Astrocyte of the cerebellum (primary cell): ENCODE data around the gene TATDN2.

Experiments used
- DNase-seq: peaks from one replicate; pipeline ENCODE4 v3.0.0-alpha.2; 2011; ENCODE audit warnings: low read depth
- H3K4me3 ChIP-seq: 2 replicates; pipeline ENCODE4 v1.5.1; 2011; ENCODE audit warnings: mild to moderate bottlenecking, low read depth, low read length, moderate library complexity
- CTCF ChIP-seq: IDR thresholded peaks from 2 replicates; pipeline ENCODE4 v1.5.1; 2012; ENCODE audit warnings: low read length, low read depth, moderate library complexity, mild to moderate bottlenecking; ENCODE audit errors: missing control alignments
- in situ Hi-C: cut with HindIII; loops from 2 replicates; pipeline ENCODE4 v1.10.0; 2017; ENCODE audit warnings: low sequenced_read_pairs

Gene TATDN2

GRCh38 chr3:10245081-10245712, 3.1 kb upstream of the TATDN2 start:
- no peak for TF ChIP-seq CTCF
- in situ Hi-C loops, result loop anchor here (5.0 to 10.0 kb wide), 2 partner anchors 83 to 190 kb away; partner anchors contain the start of gene IRAK2
- DNase-seq, result no peak
- H3K4me3 ChIP-seq, result no peak overlapping the region

GRCh38 chr3:10247679-10248183, 528 bp upstream of the TATDN2 start:
- in situ Hi-C loops, result loop anchor here (5.0 to 10.0 kb wide), 2 partner anchors 85 to 193 kb away; partner anchors contain the start of gene IRAK2
- no peak for DNase-seq
- TF ChIP-seq CTCF, result no peak
- peak overlapping the region; percentile 57 for H3K4me3 ChIP-seq

GRCh38 chr3:10248984-10249748, 907 bp downstream of the TATDN2 start:
- peak overlapping the region; percentile 57 for H3K4me3 ChIP-seq
- no peak for TF ChIP-seq CTCF
- DNase-seq, result no peak
- in situ Hi-C loops, result loop anchor here (5.0 to 10.0 kb wide), 2 partner anchors 87 to 194 kb away; partner anchors contain the start of gene IRAK2

- H3K4me3 ChIP-seq, result peak overlapping the region; percentile 57
- TF ChIP-seq CTCF, result no peak
- DNase-seq, result no peak
- in situ Hi-C loops, result loop anchor here (5.0 to 10.0 kb wide), 2 partner anchors 88 to 195 kb away; partner anchors contain the start of gene IRAK2
Measured at GRCh38 chr3:10249833-10250232, 1.6 kb downstream of the TATDN2 start.

- no peak for DNase-seq
- peak overlapping the region; percentile 5 for H3K4me3 ChIP-seq
- no peak for TF ChIP-seq CTCF
- in situ Hi-C loops, result no loop called here
Measured at GRCh38 chr3:10251006-10251405, 2.7 kb downstream of the TATDN2 start.

- TF ChIP-seq CTCF, result no peak
- no peak for DNase-seq
- in situ Hi-C loops, result no loop called here
- no peak overlapping the region for H3K4me3 ChIP-seq
Measured at GRCh38 chr3:10253731-10254130, 5.5 kb downstream of the TATDN2 start.
